ENCODE results near the gene SORT1. TPM values are rescaled to one million over a fixed set of nuclear protein-coding genes. Genes with fewer than 3 reads are reported as not detected.

The SORT1 gene
- total and polyA plus RNA-seq, 4 donors: 39.0 to 135 (median 57.4) TPM

DNA sequence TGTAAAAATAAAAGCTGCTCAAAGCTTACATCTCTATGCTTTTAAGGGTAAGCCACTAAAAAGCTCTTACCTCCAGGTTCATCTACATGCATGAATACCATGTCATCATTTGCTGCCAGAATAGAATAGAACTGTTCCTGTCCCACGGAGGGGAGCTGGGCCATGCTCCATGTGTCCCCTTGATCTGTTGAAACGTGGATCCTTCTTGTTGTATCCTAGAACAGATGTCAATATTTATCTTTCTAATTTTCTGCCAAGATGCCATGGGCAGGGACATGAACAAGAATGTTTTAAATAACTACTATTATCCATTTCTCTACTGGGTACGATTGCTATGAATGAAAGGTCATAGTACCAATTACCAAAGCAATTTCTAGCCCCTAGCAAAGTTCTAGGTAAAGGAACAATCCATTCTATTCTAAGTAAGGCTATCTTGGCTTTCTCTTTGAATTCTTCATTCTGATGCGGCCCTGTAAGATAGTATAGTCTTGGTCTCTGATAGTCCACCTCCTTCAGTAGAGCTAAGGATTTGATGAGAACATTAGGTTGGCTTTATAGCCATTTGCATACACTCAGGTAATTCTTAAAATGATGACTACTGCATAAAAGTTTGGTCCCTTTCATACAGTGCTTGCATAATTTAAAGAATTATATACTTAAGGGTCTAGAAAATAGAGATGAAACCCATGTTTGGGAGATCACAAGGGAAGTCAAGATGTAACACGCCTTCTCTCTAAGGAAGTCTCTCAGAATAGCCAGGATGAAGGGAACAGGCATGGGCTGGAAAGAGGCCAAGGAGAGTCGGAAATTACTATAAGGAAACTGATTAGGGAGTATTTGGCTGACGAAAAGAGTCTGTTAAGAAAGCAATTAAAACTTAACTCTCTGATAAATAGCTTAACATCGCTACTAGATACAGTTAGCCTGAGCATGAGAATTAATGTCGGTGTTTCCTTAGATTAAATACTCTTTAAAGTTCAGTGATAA, 55.5 kb downstream of the SORT1 start:
- DNase-seq (peak; percentile 46 to 73 (median 69)), ATAC-seq (ENCODE audit: insufficient read depth, low FRiP score) (no peak)
- H3K27ac ChIP-seq (ENCODE audit: low read depth in 1 of 2, low read length in 1 of 2): no peak overlapping the region
- no peaks in the 10 kb centered on the region for H3K4me1 ChIP-seq (ENCODE audit: control insufficient read depth in 5 of 5, insufficient read depth in 5 of 5, low read length in 5 of 5)
- TF ChIP-seq, protein P1, sequence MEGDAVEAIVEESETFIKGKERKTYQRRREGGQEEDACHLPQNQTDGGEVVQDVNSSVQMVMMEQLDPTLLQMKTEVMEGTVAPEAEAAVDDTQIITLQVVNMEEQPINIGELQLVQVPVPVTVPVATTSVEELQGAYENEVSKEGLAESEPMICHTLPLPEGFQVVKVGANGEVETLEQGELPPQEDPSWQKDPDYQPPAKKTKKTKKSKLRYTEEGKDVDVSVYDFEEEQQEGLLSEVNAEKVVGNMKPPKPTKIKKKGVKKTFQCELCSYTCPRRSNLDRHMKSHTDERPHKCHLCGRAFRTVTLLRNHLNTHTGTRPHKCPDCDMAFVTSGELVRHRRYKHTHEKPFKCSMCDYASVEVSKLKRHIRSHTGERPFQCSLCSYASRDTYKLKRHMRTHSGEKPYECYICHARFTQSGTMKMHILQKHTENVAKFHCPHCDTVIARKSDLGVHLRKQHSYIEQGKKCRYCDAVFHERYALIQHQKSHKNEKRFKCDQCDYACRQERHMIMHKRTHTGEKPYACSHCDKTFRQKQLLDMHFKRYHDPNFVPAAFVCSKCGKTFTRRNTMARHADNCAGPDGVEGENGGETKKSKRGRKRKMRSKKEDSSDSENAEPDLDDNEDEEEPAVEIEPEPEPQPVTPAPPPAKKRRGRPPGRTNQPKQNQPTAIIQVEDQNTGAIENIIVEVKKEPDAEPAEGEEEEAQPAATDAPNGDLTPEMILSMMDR (IDR thresholded peaks at IDR 0.05; ENCODE audit: control extremely low read depth, extremely low read depth): no peak
- no peaks in the 10 kb centered on the region for H3K27me3 ChIP-seq (ENCODE audit: control insufficient read depth in 3 of 3, insufficient read depth in 3 of 3, low read length in 2 of 3)
- no peak overlapping the region for H3K9ac ChIP-seq (ENCODE audit: insufficient read depth in 1 of 2, low read length in 2 of 2)
- WGBS, 2 donors: 45 to 71% methylated on average over 9 of the region's 9 CpGs
- H3K9me3 ChIP-seq (ENCODE audit: control insufficient read depth in 4 of 4, insufficient read depth in 3 of 4, low read length in 3 of 4): no peaks in the 10 kb centered on the region
- H3K36me3 ChIP-seq (ENCODE audit: control insufficient read depth in 4 of 4, insufficient read depth in 4 of 4, low read length in 4 of 4): peaks cover 2 to 19% (median 11%) of the 10 kb centered on the region in 4 donors
- no peak overlapping the region for H3K4me3 ChIP-seq

DNA sequence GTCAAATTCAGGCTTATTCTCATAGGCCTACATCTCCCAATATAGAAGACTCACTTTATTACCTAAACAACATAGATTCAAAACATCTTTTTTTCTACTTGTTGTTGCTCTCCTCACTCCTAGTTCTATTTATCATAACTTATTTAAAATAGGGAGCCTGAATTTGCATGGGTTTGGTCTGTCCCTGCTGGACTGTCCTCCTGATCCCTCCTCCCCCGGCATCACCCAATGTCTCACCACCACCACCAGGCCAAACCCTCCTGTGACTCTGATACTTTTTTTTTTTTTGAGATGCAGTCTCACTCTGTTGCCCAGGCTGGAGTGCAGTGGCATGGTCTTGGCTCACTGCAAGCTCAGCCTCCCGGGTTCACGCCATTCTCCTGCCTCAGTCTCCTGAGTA, 59.1 kb downstream of the SORT1 start:
- H3K36me3 ChIP-seq (ENCODE audit: control insufficient read depth in 4 of 4, insufficient read depth in 4 of 4, low read length in 4 of 4): peaks cover 3 to 35% (median 16%) of the 10 kb centered on the region in 4 donors
- H3K27me3 ChIP-seq (ENCODE audit: control insufficient read depth in 3 of 3, insufficient read depth in 3 of 3, low read length in 2 of 3): no peaks in the 10 kb centered on the region
- no peaks in the 10 kb centered on the region for H3K9me3 ChIP-seq (ENCODE audit: control insufficient read depth in 4 of 4, insufficient read depth in 3 of 4, low read length in 3 of 4)
- TF ChIP-seq, protein P1 (IDR thresholded peaks at IDR 0.05; ENCODE audit: control extremely low read depth, extremely low read depth): no peak
- DNase-seq (no peak), ATAC-seq (ENCODE audit: insufficient read depth, low FRiP score) (no peak)
- 96 to 100% methylated on average over 3 of the region's 3 CpGs for WGBS, 2 donors
- H3K9ac ChIP-seq (ENCODE audit: insufficient read depth in 1 of 2, low read length in 2 of 2): no peak overlapping the region
- H3K4me3 ChIP-seq: no peak overlapping the region
- no peaks in the 10 kb centered on the region for H3K4me1 ChIP-seq (ENCODE audit: control insufficient read depth in 5 of 5, insufficient read depth in 5 of 5, low read length in 5 of 5)
- no peak overlapping the region for H3K27ac ChIP-seq (ENCODE audit: low read depth in 1 of 2, low read length in 1 of 2)

DNA sequence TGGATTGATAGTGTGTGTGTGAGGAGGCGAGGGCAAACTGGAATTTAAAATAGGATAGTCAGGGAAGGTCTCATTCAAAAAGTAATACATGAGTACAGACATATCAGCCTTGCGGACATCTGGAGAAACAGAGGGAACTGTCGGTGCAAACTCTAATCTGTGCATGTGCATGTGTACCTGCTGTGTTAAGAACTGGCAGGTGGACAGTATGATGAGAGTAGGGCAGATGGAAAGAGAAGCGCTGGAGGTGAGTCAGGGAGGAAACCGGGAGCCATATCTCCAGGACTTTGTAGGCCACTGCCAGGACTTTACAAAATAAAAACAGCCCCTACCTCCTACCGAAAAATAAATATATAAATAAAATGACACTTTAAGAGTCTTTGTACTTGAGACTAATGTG, 59.6 kb downstream of the SORT1 start:
- no peak overlapping the region for H3K9ac ChIP-seq (ENCODE audit: insufficient read depth in 1 of 2, low read length in 2 of 2)
- TF ChIP-seq, protein P1 (IDR thresholded peaks at IDR 0.05; ENCODE audit: control extremely low read depth, extremely low read depth): no peak
- H3K9me3 ChIP-seq (ENCODE audit: control insufficient read depth in 4 of 4, insufficient read depth in 3 of 4, low read length in 3 of 4): peaks cover 0 to 3% (median 0%) of the 10 kb centered on the region in 4 donors
- H3K27me3 ChIP-seq (ENCODE audit: control insufficient read depth in 3 of 3, insufficient read depth in 3 of 3, low read length in 2 of 3): no peaks in the 10 kb centered on the region
- 94 to 97% methylated on average over 6 of the region's 6 CpGs for WGBS, 2 donors
- peaks cover 3 to 36% (median 16%) of the 10 kb centered on the region in 4 donors for H3K36me3 ChIP-seq (ENCODE audit: control insufficient read depth in 4 of 4, insufficient read depth in 4 of 4, low read length in 4 of 4)
- no peak for DNase-seq
- H3K27ac ChIP-seq (ENCODE audit: low read depth in 1 of 2, low read length in 1 of 2): no peak overlapping the region
- no peak for ATAC-seq (ENCODE audit: insufficient read depth, low FRiP score)
- H3K4me3 ChIP-seq: no peak overlapping the region
- no peaks in the 10 kb centered on the region for H3K4me1 ChIP-seq (ENCODE audit: control insufficient read depth in 5 of 5, insufficient read depth in 5 of 5, low read length in 5 of 5)
